PFSK-1 (cell line): ENCODE results near the gene IVL.

Source experiments
- FOXP2 ChIP-seq: optimal IDR thresholded peaks from 2 replicates; pipeline ENCODE3; 2011; ENCODE audit warnings: borderline replicate concordance, control low read depth, inconsistent platforms; ENCODE audit not compliant: insufficient read depth; ENCODE audit errors: extremely low read length, extremely low read depth
- POLR2AphosphoS5 ChIP-seq: IDR thresholded peaks from 2 replicates; pipeline ENCODE4 v1.6.1; 2012; ENCODE audit warnings: low read depth, mild to moderate bottlenecking, control low read depth, low read length, moderate library complexity
- SIN3A ChIP-seq: IDR thresholded peaks from 2 replicates; pipeline ENCODE4 v1.6.1; 2012; ENCODE audit warnings: mild to moderate bottlenecking, low read length, moderate library complexity, borderline replicate concordance; ENCODE audit not compliant: insufficient read depth
- TAF1 ChIP-seq: IDR thresholded peaks from 2 replicates; pipeline ENCODE4 v1.6.1; 2012; ENCODE audit warnings: low read length, control low read depth, borderline replicate concordance; ENCODE audit not compliant: insufficient read depth
- TF ChIP-seq, protein P1 (sequence below), 2 experiments: IDR thresholded peaks; 2 replicates each; pipeline versions ENCODE4 v1.6.1 to v1.8.0; 2011 to 2012; ENCODE audit warnings: low read depth in 2 of 2, low read length in 2 of 2, control low read depth in 1 of 2, inconsistent platforms in 1 of 2, mild to moderate bottlenecking in 1 of 2, moderate library complexity in 1 of 2; ENCODE audit not compliant: insufficient read depth in 1 of 2

DNA sequence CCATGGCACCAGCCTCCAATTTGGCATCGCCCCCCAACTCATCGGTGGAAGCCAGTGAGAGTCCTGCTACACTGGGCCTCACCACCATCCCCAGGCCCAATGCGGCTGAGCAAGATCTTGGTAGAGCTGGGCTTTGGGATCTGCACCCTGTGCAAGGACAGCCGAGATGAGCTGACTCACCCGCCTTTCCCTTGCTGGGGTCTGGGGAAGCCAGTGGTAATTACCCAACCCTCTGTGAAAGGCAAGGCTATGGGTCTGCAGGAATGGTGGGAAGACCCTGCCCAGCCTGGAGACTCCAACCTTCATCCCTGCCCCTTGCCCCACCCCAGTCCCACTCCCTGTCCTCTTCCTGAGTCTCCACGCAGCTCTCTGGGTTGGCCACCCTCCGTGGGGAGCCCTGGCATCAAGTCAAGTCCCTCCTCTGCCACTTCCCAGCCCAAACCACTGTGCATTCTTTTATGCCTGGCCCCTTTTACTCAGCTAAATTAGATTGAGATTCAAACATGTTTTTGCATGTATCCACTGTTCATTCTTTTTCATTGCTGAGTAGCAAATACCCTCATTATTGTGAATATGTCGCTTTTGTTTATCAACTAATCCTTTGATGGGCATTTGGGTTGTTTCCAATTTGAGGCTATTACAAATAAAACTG is 21.5 kb upstream of the IVL start:
- TF ChIP-seq POLR2AphosphoS5 (no peak), SIN3A (no peak), TAF1 (no peak), FOXP2 (no peak)
- TF ChIP-seq, protein P1, sequence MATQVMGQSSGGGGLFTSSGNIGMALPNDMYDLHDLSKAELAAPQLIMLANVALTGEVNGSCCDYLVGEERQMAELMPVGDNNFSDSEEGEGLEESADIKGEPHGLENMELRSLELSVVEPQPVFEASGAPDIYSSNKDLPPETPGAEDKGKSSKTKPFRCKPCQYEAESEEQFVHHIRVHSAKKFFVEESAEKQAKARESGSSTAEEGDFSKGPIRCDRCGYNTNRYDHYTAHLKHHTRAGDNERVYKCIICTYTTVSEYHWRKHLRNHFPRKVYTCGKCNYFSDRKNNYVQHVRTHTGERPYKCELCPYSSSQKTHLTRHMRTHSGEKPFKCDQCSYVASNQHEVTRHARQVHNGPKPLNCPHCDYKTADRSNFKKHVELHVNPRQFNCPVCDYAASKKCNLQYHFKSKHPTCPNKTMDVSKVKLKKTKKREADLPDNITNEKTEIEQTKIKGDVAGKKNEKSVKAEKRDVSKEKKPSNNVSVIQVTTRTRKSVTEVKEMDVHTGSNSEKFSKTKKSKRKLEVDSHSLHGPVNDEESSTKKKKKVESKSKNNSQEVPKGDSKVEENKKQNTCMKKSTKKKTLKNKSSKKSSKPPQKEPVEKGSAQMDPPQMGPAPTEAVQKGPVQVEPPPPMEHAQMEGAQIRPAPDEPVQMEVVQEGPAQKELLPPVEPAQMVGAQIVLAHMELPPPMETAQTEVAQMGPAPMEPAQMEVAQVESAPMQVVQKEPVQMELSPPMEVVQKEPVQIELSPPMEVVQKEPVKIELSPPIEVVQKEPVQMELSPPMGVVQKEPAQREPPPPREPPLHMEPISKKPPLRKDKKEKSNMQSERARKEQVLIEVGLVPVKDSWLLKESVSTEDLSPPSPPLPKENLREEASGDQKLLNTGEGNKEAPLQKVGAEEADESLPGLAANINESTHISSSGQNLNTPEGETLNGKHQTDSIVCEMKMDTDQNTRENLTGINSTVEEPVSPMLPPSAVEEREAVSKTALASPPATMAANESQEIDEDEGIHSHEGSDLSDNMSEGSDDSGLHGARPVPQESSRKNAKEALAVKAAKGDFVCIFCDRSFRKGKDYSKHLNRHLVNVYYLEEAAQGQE (IDR thresholded peaks at IDR 0.05; ENCODE audit: insufficient read depth in 1 of 2, low read depth in 2 of 2, low read length in 2 of 2): no peak
